Osteocyte (in vitro differentiated cells): Measurements from ENCODE around the gene RPLP2. TPM values are rescaled to one million over a fixed set of nuclear protein-coding genes. Genes with fewer than 3 reads are reported as not detected.

Experiments
- DNase-seq: peaks from one replicate; pipeline ENCODE4 v3.0.0; 2021; ENCODE audit warnings: mixed read lengths; ENCODE audit not compliant: unreplicated experiment; ENCODE audit errors: extremely low spot score
- H3K27ac Mint-ChIP-seq: one replicate; pipeline ENCODE4 v1.8.0; 2021; ENCODE audit warnings: mild to moderate bottlenecking, mixed read lengths; ENCODE audit not compliant: unreplicated experiment
- H3K27me3 Mint-ChIP-seq: one replicate; pipeline ENCODE4 v1.8.0; 2021; ENCODE audit warnings: mixed read lengths; ENCODE audit not compliant: unreplicated experiment
- H3K36me3 Mint-ChIP-seq: one replicate; pipeline ENCODE4 v1.8.0; 2021; ENCODE audit warnings: mixed read lengths; ENCODE audit not compliant: unreplicated experiment
- H3K4me1 Mint-ChIP-seq: one replicate; pipeline ENCODE4 v1.8.0; 2021; ENCODE audit warnings: mixed read lengths; ENCODE audit not compliant: unreplicated experiment
- H3K4me3 Mint-ChIP-seq: one replicate; pipeline ENCODE4 v1.8.0; 2021; ENCODE audit warnings: mild to moderate bottlenecking, moderate library complexity, mixed read lengths; ENCODE audit not compliant: unreplicated experiment
- H3K9me3 Mint-ChIP-seq: one replicate; pipeline ENCODE4 v1.8.0; 2021; ENCODE audit warnings: mixed read lengths; ENCODE audit not compliant: unreplicated experiment
- total RNA-seq: library from RNA; stranded (reverse); gene quantifications from 2 replicates; pipeline ENCODE4 v1.2.1, GENCODE V29; 2021
- TF ChIP-seq, protein P1 (sequence below): fragments of 200-600 bp; sonication (generic); IDR thresholded peaks from 2 replicates; pipeline ENCODE4 v1.5.0; 2021; ENCODE audit warnings: antibody characterized with exemption, mild to moderate bottlenecking, moderate library complexity

Gene RPLP2
- total RNA-seq, 1 donor from 2014 or later, result 1,500 TPM

DNA sequence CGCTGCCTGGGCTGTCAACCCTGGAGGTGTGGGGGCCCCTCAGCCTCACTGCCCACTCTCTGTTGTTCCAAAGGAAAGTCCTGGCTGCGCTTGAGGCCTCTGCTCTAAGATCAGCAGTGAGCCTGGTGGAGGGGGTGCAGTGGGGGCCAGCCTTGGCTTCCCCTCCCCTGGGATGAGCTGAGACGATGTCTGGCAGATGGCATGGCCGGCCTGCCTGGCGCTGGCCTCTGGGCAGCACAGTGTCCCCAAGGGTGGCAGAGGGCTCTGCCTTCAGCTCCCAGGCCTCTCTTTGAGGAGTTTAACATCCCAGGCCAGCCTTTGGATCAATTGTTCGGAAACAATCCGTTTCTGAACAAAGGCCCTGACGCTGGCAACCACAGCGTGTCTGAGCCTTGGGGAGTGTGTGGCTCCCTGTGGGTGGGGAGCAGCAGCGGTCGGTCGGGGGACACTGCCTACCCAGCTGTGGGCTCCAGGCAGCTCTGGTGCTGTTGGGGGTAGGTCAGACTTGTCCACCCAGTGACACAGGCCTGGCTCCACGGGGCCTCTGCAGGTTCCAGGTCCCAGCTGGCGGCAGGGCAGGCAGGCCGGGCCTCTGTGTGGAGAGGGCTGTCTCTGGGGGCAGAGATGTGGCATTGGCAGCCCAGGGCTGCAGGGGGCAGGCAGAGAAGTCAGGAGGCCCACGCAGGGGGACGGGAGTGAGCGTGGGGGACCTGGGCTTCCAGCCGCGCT lies 45.0 kb downstream of the RPLP2 start:
- Mint-ChIP-seq H3K9me3 (no peaks in the 10 kb centered on the region), H3K4me3 (no peak overlapping the region), H3K27ac (no peak overlapping the region), H3K36me3 (no peaks in the 10 kb centered on the region), H3K4me1 (peaks cover 18% of the 10 kb centered on the region), H3K27me3 (no peaks in the 10 kb centered on the region)
- DNase-seq, result no peak
- TF ChIP-seq, protein P1, sequence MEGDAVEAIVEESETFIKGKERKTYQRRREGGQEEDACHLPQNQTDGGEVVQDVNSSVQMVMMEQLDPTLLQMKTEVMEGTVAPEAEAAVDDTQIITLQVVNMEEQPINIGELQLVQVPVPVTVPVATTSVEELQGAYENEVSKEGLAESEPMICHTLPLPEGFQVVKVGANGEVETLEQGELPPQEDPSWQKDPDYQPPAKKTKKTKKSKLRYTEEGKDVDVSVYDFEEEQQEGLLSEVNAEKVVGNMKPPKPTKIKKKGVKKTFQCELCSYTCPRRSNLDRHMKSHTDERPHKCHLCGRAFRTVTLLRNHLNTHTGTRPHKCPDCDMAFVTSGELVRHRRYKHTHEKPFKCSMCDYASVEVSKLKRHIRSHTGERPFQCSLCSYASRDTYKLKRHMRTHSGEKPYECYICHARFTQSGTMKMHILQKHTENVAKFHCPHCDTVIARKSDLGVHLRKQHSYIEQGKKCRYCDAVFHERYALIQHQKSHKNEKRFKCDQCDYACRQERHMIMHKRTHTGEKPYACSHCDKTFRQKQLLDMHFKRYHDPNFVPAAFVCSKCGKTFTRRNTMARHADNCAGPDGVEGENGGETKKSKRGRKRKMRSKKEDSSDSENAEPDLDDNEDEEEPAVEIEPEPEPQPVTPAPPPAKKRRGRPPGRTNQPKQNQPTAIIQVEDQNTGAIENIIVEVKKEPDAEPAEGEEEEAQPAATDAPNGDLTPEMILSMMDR, result no peak

DNA sequence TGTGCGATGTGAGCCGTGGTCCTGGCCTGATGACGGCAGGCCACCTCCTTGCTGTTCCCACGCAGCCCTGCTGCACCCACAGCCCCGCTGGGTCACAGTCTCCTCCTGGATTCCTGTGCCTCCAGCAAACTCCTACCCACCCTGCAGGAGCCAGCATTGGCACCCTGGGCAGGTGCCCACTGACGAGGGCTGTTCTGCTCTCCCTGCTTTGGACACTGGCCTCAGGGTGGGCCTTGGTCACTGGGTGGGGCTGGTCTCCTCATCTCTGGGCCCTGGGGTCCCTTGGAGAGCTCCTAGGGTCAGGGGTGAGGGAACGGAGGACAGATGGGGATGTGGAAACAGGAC lies 45.5 kb downstream of the RPLP2 start:
- H3K27ac Mint-ChIP-seq, result no peak overlapping the region
- no peak overlapping the region for H3K4me3 Mint-ChIP-seq
- DNase-seq, result no peak
- H3K4me1 Mint-ChIP-seq, result peaks cover 23% of the 10 kb centered on the region
- H3K36me3 Mint-ChIP-seq, result no peaks in the 10 kb centered on the region
- no peaks in the 10 kb centered on the region for H3K27me3 Mint-ChIP-seq
- TF ChIP-seq, protein P1, result no peak
- no peaks in the 10 kb centered on the region for H3K9me3 Mint-ChIP-seq

DNA sequence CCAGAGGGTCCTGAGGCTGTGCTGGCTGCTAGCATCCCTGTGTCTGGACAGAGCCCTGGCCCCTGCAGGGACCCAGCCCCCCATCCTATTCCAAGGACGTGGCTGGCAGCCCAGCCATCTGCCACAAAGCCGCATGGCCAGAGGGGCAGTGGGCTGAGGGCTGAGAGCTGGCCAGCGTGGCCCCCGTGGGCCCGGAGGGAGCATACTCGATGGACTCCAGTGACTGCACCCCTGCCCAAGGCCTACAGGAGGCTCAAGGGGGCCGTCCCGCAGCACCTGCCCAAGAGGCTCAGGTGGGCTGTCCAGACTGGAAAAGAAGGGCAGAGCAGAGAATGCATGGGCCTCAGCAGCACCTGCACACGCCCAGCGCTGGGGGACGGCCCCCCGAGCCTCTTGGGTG lies 46.0 kb downstream of the RPLP2 start:
- H3K9me3 Mint-ChIP-seq, result no peaks in the 10 kb centered on the region
- H3K4me3 Mint-ChIP-seq, result no peak overlapping the region
- no peaks in the 10 kb centered on the region for H3K27me3 Mint-ChIP-seq
- no peak overlapping the region for H3K27ac Mint-ChIP-seq
- peaks cover 23% of the 10 kb centered on the region for H3K4me1 Mint-ChIP-seq
- no peak for DNase-seq
- TF ChIP-seq, protein P1, result no peak
- H3K36me3 Mint-ChIP-seq, result no peaks in the 10 kb centered on the region

DNA sequence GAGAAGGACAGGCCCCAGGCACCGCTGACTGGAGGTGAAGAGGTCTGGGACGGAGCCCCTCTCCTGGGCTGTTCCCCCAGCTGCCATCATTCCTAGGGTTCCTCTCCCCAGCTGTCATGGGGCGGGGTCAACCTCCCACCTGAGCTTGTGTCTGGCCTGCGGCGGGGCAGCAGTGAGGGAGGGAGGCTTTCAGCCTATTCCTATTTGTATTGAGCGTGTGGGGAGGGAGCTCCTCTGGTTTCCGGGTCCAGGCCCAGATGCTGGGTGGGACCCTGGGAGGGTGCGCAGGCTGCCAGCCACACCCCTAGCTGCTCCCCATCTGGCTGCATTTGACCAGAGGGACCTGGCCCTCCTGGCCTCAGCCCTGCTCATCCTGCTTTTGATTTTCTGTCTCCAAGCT lies 46.6 kb downstream of the RPLP2 start:
- no peak overlapping the region for H3K4me3 Mint-ChIP-seq
- H3K27ac Mint-ChIP-seq, result no peak overlapping the region
- peaks cover 24% of the 10 kb centered on the region for H3K4me1 Mint-ChIP-seq
- no peak for DNase-seq
- no peaks in the 10 kb centered on the region for H3K36me3 Mint-ChIP-seq
- TF ChIP-seq, protein P1, result no peak
- no peaks in the 10 kb centered on the region for H3K9me3 Mint-ChIP-seq
- H3K27me3 Mint-ChIP-seq, result no peaks in the 10 kb centered on the region

DNA sequence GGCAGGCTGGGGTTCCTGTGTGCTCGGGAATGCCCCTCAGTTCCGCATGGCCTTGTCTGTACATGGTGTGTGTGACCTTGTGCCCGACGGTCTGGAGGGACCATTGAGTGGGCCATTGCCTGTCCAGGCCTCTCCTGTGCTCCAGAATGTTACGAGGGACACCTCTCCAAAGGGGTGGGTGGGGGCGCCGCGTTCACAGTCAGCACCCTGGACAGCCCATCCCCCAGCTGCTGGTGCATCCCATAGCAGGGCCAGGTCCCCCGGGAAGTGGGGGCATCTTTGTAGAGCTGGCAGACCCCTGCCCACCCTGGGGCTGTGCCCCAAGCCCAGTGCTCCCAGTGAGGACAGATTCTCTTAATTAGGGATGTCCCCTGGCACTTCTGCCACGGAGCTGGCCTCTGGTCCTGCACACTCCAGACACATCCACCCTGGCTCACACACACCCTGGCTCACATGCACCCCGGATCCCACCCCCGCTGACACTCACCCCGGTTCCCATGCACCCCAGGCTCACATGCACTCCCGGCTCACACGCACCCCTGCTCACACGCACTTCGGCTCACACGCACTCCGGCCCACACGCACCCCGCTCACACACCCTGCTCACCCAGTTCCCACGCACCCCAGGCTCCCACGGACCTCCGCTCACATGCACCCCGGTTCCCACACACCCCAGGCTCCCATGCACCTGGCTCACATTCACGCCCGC lies 48.4 kb downstream of the RPLP2 start:
- no peak overlapping the region for H3K4me3 Mint-ChIP-seq
- peaks cover 23% of the 10 kb centered on the region for H3K4me1 Mint-ChIP-seq
- TF ChIP-seq, protein P1, result no peak
- no peaks in the 10 kb centered on the region for H3K9me3 Mint-ChIP-seq
- H3K36me3 Mint-ChIP-seq, result no peaks in the 10 kb centered on the region
- no peak for DNase-seq
- H3K27me3 Mint-ChIP-seq, result no peaks in the 10 kb centered on the region
- H3K27ac Mint-ChIP-seq, result no peak overlapping the region
